ENCODE measurements around the gene OMG. TPM values are rescaled to one million over a fixed set of nuclear protein-coding genes. Genes with fewer than 3 reads are reported as not detected.
"Not testable (repeated sequence)": the region's sequence is repeated elsewhere in the genome, so short reads cannot be mapped to it uniquely, and the experiment has no call there.

The OMG gene, protein sequence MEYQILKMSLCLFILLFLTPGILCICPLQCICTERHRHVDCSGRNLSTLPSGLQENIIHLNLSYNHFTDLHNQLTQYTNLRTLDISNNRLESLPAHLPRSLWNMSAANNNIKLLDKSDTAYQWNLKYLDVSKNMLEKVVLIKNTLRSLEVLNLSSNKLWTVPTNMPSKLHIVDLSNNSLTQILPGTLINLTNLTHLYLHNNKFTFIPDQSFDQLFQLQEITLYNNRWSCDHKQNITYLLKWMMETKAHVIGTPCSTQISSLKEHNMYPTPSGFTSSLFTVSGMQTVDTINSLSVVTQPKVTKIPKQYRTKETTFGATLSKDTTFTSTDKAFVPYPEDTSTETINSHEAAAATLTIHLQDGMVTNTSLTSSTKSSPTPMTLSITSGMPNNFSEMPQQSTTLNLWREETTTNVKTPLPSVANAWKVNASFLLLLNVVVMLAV
- total RNA-seq (under 1 TPM; 0.44 to 0.47 TPM), total RNA-seq (0 to 2.7 (median 0.38) reads per million in 172 experiments)
- 0.80 TPM for polyA plus RNA-seq (2013, experiment 1 of 2)
- polyA plus RNA-seq (2013, experiment 2 of 2) = 1.2 TPM

DNA sequence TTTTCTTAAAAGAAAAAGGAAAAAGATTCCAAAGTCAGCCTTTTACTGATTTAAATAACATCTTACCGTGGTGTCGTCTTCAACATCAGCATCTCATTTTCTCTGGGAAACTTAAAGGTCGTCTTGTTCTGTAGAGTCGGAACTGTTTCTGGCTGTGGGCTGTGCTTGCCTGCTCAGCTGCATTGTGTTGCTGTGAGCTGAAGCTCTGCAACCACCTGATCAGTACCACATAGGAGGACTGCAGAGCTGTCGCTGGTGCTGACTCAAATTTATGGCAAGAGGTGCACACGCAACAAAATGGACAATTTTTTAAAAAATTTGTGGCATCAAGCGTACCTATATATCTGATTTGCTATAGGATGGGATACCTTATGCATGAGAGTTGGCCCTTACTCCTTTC lies at the start of gene OMG:
Gene OMG (minus strand): TSS at position 150 of the 400 bp plus-strand sequence. CDS start 908 bp downstream, outside the sequence.
- TF ChIP-seq, protein P1, sequence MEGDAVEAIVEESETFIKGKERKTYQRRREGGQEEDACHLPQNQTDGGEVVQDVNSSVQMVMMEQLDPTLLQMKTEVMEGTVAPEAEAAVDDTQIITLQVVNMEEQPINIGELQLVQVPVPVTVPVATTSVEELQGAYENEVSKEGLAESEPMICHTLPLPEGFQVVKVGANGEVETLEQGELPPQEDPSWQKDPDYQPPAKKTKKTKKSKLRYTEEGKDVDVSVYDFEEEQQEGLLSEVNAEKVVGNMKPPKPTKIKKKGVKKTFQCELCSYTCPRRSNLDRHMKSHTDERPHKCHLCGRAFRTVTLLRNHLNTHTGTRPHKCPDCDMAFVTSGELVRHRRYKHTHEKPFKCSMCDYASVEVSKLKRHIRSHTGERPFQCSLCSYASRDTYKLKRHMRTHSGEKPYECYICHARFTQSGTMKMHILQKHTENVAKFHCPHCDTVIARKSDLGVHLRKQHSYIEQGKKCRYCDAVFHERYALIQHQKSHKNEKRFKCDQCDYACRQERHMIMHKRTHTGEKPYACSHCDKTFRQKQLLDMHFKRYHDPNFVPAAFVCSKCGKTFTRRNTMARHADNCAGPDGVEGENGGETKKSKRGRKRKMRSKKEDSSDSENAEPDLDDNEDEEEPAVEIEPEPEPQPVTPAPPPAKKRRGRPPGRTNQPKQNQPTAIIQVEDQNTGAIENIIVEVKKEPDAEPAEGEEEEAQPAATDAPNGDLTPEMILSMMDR (IDR thresholded peaks at IDR 0.05) = no peak
- H3K9me3 ChIP-seq (ENCODE audit: control insufficient read depth in 1 of 2, insufficient read depth in 1 of 2, low read length in 2 of 2) = no peaks in the 10 kb centered on the region
- DNase-seq (no peak), ATAC-seq (ENCODE audit: poor library complexity) (no peak)
- intact Hi-C loops (cut with DNase I, micrococcal nuclease) = no loop called here
- Mint-ChIP-seq H3K36me3 (ENCODE audit: low read depth) (no peaks in the 10 kb centered on the region), H3K9me3 (no peaks in the 10 kb centered on the region), H3K4me3 (no peak within 1 kb of the TSS), H3K27me3 (no peaks in the 10 kb centered on the region), H3K27ac (no peak within 1 kb of the TSS), H3K4me1 (ENCODE audit: low read depth) (peaks cover 40% of the 10 kb centered on the region)
- CTCF ChIA-PET = no interaction called here
- no peaks in the 10 kb centered on the region for H3K27me3 ChIP-seq (ENCODE audit: control insufficient read depth in 1 of 2, insufficient read depth in 2 of 2, low read length in 2 of 2)
- no peaks in the 10 kb centered on the region for H3K36me3 ChIP-seq (ENCODE audit: insufficient read depth, low read length)
- no peaks in the 10 kb centered on the region for H3K4me1 ChIP-seq (ENCODE audit: insufficient read depth, low read length)
- no peak within 1 kb of the TSS for H3K4me3 ChIP-seq (ENCODE audit: low read length)
- H3K27ac ChIP-seq (ENCODE audit: low read depth in 1 of 2, low read length in 2 of 2) = no peak within 1 kb of the TSS
- POLR2A ChIA-PET = no interaction called here

DNA sequence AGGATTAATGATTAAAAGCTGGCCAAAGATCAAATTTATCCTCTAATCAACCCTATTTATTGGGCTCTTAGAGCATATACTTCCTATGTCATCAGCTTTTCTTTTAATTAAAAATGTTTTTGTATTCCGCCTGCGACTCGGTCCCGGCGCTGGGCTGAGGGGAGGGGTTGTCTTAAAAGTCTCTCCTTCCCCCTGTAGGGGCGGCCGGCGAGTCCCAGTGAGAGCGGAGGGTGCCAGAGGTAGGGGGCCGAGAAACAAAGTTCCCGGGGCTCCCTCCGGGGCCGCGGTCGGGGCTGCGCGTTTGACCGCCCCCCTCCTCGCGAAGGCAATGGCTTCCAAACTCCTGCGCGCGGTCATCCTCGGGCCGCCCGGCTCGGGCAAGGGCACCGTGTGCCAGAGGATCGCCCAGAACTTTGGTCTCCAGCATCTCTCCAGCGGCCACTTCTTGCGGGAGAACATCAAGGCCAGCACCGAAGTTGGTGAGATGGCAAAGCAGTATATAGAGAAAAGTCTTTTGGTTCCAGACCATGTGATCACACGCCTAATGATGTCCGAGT lies 48.2 kb upstream of the OMG start:
- CTCF ChIA-PET; H3K9me3 ChIP-seq (ENCODE audit: control insufficient read depth in 1 of 2, insufficient read depth in 1 of 2, low read length in 2 of 2); POLR2A ChIA-PET; DNase-seq; H3K4me3 Mint-ChIP-seq; ATAC-seq (ENCODE audit: poor library complexity); H3K4me1 Mint-ChIP-seq (ENCODE audit: low read depth); H3K27ac ChIP-seq (ENCODE audit: low read depth in 1 of 2, low read length in 2 of 2); H3K4me3 ChIP-seq (ENCODE audit: low read length); H3K9me3 Mint-ChIP-seq; intact Hi-C loops (cut with DNase I, micrococcal nuclease); H3K27ac Mint-ChIP-seq; H3K4me1 ChIP-seq (ENCODE audit: insufficient read depth, low read length); H3K27me3 Mint-ChIP-seq; H3K27me3 ChIP-seq (ENCODE audit: control insufficient read depth in 1 of 2, insufficient read depth in 2 of 2, low read length in 2 of 2): not testable (repeated sequence)
- H3K36me3 Mint-ChIP-seq (ENCODE audit: low read depth) = peaks cover 50% of the 10 kb centered on the region
- peaks cover 32% of the 10 kb centered on the region for H3K36me3 ChIP-seq (ENCODE audit: insufficient read depth, low read length)

DNA sequence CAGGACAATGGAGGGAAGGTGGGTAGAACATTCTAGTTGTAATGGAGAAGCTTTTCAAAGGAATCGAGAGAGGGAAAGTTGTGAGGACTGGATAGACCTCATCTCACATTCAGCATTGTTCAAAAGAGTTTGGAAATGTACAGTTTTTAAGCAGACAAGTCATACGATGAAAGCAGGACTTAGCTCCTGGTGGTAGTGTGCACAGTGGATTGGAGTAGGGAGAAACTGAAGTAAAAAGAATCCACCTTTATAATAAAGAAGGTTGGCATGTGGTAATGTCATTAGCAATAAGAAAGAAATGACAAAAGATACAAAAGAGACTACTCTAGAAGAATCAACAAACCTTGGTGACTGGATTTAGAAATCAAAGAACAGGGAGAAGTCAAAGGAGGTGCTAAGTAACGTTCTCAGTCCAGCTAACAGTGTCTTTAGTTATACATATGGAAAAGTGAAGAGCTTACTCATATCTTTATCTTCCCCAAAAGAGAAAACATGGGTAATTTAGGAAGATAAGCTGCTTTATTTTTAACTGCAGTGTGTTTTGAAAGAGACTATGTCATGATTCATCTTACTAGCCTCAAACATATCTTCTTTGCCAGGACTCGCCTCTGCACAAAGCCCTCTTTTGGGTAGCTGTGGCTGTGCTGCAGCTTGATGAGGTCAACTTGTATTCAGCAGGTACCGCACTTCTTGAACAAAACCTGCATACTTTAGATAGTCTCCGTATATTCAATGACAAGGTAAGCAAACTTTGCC lies 43.0 kb upstream of the OMG start:
- intact Hi-C loops (cut with DNase I, micrococcal nuclease) = no loop called here
- CTCF ChIA-PET = interaction anchor here (0.6 kb wide), 1 partner anchor 86 kb away, joined by 3 read pairs; no protein-coding TSS in a partner anchor
- no peaks in the 10 kb centered on the region for H3K9me3 Mint-ChIP-seq
- no peaks in the 10 kb centered on the region for H3K9me3 ChIP-seq (ENCODE audit: control insufficient read depth in 1 of 2, insufficient read depth in 1 of 2, low read length in 2 of 2)
- peaks cover 45% of the 10 kb centered on the region for H3K36me3 ChIP-seq (ENCODE audit: insufficient read depth, low read length)
- no peak overlapping the region for H3K4me3 Mint-ChIP-seq
- TF ChIP-seq, protein P1 (IDR thresholded peaks at IDR 0.05) = no peak
- H3K27ac Mint-ChIP-seq = no peak overlapping the region
- H3K27me3 Mint-ChIP-seq = no peaks in the 10 kb centered on the region
- POLR2A ChIA-PET = interaction anchor here (0.7 to 1.2 kb wide), 2 partner anchors 19 to 61 kb away, joined by 3 to 5 read pairs; partner anchors contain the start of gene EVI2A
- H3K27me3 ChIP-seq (ENCODE audit: control insufficient read depth in 1 of 2, insufficient read depth in 2 of 2, low read length in 2 of 2) = no peaks in the 10 kb centered on the region
- H3K4me3 ChIP-seq (ENCODE audit: low read length) = no peak overlapping the region
- DNase-seq = no peak
- no peak overlapping the region for H3K27ac ChIP-seq (ENCODE audit: low read depth in 1 of 2, low read length in 2 of 2)
- H3K36me3 Mint-ChIP-seq (ENCODE audit: low read depth) = peaks cover 57% of the 10 kb centered on the region
- H3K4me1 Mint-ChIP-seq (ENCODE audit: low read depth) = no peaks in the 10 kb centered on the region
- no peak for ATAC-seq (ENCODE audit: poor library complexity)
- H3K4me1 ChIP-seq (ENCODE audit: insufficient read depth, low read length) = no peaks in the 10 kb centered on the region
